GM06990 (cell line): ENCODE measurements around the gene NAA15.
A peak's percentile ranks its signal among the peaks of the same experiment; 100 is the strongest.

Experiments used
- DNase-seq: peaks from one replicate; pipeline ENCODE4 v3.0.0-alpha.2; 2011; ENCODE audit not compliant: insufficient read length; ENCODE audit errors: extremely low read depth
- H3K27me3 ChIP-seq: replicated peaks from 2 replicates; pipeline ENCODE4 v1.6.0; 2011; ENCODE audit warnings: low read length; ENCODE audit not compliant: control insufficient read depth, insufficient read depth
- H3K36me3 ChIP-seq: 2 replicates; pipeline ENCODE4 v1.5.1; 2011; ENCODE audit warnings: low read length; ENCODE audit not compliant: control insufficient read depth, insufficient read depth
- H3K4me3 ChIP-seq: replicated peaks from 2 replicates; pipeline ENCODE4 v1.5.1; 2011; ENCODE audit warnings: low read depth, mild to moderate bottlenecking, control low read depth, low read length
- TF ChIP-seq, protein P1 (sequence below): IDR thresholded peaks from 2 replicates; pipeline ENCODE4 v1.5.1; 2011; ENCODE audit warnings: low read length, control low read depth, mild to moderate bottlenecking, inconsistent platforms; ENCODE audit not compliant: insufficient read depth, poor library complexity, severe bottlenecking

NAA15 gene

DNA sequence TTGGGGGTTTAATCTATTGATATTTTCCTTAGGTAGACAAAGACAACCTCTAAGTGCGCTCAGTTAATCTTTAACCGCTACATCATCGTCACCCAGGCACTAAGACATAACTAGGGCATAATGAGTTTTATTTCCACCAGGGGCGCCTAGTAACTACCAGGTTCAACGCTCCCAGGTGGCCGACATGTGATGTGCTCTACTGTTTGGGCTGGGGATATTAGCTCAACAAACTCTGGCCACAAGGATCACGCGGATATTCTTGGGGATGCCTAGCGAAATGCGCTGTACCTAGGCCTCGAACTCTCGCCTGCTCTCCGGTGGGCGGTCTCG is 151.7 kb downstream of the NAA15 start:
- DNase-seq, result no peak
- H3K36me3 ChIP-seq, result no peaks in the 10 kb centered on the region
- TF ChIP-seq, protein P1, sequence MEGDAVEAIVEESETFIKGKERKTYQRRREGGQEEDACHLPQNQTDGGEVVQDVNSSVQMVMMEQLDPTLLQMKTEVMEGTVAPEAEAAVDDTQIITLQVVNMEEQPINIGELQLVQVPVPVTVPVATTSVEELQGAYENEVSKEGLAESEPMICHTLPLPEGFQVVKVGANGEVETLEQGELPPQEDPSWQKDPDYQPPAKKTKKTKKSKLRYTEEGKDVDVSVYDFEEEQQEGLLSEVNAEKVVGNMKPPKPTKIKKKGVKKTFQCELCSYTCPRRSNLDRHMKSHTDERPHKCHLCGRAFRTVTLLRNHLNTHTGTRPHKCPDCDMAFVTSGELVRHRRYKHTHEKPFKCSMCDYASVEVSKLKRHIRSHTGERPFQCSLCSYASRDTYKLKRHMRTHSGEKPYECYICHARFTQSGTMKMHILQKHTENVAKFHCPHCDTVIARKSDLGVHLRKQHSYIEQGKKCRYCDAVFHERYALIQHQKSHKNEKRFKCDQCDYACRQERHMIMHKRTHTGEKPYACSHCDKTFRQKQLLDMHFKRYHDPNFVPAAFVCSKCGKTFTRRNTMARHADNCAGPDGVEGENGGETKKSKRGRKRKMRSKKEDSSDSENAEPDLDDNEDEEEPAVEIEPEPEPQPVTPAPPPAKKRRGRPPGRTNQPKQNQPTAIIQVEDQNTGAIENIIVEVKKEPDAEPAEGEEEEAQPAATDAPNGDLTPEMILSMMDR, result peak; percentile 46
- H3K27me3 ChIP-seq, result no peaks in the 10 kb centered on the region
- H3K4me3 ChIP-seq, result peak overlapping the region; percentile 88

DNA sequence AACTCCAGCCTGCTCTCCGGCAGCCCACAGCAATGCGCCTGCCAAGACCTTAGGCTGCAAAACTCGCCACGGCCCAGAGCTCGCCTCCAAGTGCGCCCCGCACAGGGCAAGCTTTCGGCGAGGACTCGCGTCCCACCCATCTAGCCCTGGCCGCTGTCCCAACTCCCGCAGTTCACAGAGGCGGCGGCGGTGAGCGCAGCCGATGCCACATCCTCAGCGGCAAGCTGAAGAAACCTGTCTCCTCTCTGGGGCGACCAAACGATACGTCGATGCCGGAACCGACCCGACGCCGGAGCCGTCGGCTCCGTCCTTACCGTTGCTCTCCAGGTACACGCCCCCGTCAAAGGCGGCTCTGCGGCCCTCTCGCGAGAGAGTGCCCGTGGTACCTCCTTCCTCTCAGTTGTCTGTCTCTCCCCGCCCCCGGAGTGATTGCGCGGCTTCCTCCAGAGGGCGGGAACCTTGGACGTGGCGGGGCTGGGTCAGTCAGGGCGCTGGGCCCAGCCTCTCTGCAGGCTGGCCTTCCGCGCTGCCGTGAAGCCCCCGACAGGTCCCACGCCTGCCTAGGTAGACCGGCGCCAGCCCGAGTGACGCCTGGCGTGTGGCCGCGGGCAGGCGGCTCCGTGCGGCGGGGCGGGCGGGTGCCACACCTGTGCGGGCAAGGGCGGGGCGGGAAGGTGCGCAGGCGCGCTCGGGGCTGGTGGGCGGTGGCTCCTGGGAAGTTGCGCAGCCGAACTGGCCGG is 152.2 kb downstream of the NAA15 start:
- Histone ChIP-seq H3K4me3 (peak overlapping the region; percentile 88), H3K27me3 (no peaks in the 10 kb centered on the region), H3K36me3 (no peaks in the 10 kb centered on the region)
- TF ChIP-seq, protein P1, result no peak
- DNase-seq, result peak; percentile 97

DNA sequence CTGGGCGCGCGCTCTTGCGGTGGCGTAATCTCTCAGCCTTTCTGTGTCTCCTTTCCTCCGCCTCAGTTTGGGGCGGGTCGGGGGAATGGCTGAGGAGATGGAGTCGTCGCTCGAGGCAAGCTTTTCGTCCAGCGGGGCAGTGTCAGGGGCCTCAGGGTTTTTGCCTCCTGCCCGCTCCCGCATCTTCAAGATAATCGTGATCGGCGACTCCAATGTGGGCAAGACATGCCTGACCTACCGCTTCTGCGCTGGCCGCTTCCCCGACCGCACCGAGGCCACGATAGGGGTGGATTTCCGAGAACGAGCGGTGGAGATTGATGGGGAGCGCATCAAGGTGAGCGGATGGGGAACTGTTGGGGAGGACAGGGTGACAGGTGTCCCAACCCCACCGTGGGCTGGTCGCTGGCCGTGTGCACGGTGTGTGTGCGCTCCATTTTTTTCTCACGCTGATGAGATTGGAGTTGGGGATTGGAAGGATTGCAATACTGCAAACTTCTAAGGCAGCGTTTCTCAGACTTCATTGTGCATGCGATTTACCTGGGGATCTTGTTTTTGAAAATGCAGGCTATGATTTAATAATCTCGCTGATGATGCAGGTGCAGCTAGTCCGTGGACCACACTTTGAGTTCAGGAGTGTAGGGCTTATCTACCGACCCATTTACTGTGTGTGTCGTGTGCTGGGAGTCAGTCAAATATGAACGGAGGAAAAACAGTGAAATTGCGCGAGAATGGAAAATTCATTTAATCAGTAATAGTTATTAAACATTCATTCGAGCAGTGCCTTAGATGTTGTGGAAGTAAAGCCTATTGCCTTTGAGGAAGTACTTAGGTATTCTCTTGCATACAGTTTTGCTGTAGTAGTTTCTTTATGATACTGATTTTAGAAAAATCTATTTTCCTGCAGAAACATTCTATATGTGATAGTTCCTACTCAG is 153.1 kb downstream of the NAA15 start, which contains the start of gene RAB33B:
Gene RAB33B (plus strand): TSS at position 11 of the 935 bp plus-strand sequence. CDS start 75 bp downstream, at position 86.
- Histone ChIP-seq H3K4me3 (peak within 1 kb of the TSS; percentile 88), H3K27me3 (no peaks in the 10 kb centered on the region), H3K36me3 (no peaks in the 10 kb centered on the region)
- TF ChIP-seq, protein P1, result peak; percentile 5
- DNase-seq, result no peak

DNA sequence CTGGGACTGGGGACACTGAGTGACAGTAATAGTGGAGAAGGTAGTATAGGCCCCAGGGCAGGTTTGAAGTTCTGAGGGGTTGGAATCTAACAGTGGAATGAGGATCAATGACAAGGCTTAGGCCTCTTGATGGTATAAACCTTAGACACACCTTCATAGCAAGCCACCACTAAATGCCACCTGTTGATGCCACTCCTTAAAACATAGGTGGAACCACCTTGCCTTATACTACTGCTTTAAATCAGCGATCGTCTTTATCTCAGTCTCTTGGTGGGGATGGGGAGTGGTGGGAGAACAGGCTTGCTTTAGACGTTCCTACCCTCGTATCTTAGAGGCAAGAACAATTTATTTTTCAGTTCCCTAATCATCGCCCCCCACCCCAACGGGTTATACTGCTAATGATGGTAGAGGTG is 153.8 kb downstream of the NAA15 start:
- Histone ChIP-seq H3K4me3 (peak overlapping the region; percentile 88), H3K36me3 (no peaks in the 10 kb centered on the region), H3K27me3 (no peaks in the 10 kb centered on the region)
- TF ChIP-seq, protein P1, result no peak
- DNase-seq, result no peak

DNA sequence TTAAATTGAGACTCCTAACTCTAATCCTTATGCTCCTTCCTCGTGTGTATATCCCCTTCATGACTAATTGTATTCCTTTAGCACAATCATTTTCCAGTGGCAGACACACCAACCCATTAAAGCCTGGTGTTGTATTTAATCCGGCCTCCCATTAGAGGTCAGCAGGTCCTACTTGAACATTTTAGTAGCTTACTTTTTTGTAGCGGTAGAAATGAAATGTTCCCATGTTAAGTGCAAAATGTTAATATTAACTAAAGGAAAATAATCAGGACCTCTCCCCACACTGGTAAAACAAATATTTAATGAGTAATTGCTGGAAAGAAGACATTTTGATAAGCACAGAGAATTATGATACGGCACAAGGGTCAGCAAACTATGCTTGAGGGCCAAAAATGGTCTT is 156.0 kb downstream of the NAA15 start:
- Histone ChIP-seq H3K36me3 (no peaks in the 10 kb centered on the region), H3K4me3 (no peak overlapping the region), H3K27me3 (no peaks in the 10 kb centered on the region)
- DNase-seq, result no peak
- TF ChIP-seq, protein P1, result no peak
